GM10248 (cell line): ENCODE measurements around the gene F2R.
"Not testable (repeated sequence)": the region's sequence is repeated elsewhere in the genome, so short reads cannot be mapped to it uniquely, and the experiment has no call there.

Source experiments
- CTCF ChIA-PET: fragments of 300-600 bp; sonication (Branson Sonifier 250); formaldehyde crosslinking; extraction: SDS; loops from one replicate; lab custom pipeline; 2021; ENCODE audit warnings: antibody characterized with exemption; lab: Yijun Ruan, JAX
- POLR2A ChIA-PET: fragments of 350-650 bp; sonication (Branson Sonifier 250); formaldehyde crosslinking; extraction: SDS; loops from one replicate; lab custom pipeline; 2020; ENCODE audit warnings: antibody characterized with exemption; lab: Yijun Ruan, JAX
- DNase-seq: peaks from one replicate; pipeline ENCODE4 v3.0.0; 2012; ENCODE audit errors: extremely low spot score
- TF ChIP-seq, protein P1 (sequence below): IDR thresholded peaks from 2 replicates; pipeline ENCODE4 v1.5.1; 2012; ENCODE audit warnings: mild to moderate bottlenecking, low read depth; ENCODE audit errors: extremely low read depth, missing control alignments, control extremely low read depth

The F2R gene

DNA sequence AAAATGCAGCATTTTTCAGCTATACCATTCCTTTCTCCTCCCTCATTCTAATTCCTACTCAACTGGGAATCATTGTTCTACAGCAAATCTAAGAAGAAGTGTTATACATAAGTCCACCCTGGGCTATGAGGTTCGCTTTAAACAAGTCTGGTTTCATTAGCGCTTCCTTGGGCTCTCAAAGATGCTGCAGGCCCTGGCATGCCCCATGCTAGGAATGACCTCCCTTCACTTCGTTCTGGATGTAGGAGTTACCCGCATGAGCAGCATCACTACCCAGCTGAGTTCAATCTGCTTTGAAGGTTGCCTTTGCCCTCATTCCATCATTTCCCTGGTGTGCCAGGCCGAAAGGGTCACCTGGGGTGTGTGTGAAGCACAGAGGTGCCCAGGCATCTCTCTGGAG lies 35.4 kb downstream of the F2R start:
- ChIA-PET CTCF (interaction anchor here (1.5 kb wide), 1 partner anchor 23 kb away, joined by 6 read pairs; no protein-coding TSS in a partner anchor), POLR2A (no interaction called here)
- TF ChIP-seq, protein P1, sequence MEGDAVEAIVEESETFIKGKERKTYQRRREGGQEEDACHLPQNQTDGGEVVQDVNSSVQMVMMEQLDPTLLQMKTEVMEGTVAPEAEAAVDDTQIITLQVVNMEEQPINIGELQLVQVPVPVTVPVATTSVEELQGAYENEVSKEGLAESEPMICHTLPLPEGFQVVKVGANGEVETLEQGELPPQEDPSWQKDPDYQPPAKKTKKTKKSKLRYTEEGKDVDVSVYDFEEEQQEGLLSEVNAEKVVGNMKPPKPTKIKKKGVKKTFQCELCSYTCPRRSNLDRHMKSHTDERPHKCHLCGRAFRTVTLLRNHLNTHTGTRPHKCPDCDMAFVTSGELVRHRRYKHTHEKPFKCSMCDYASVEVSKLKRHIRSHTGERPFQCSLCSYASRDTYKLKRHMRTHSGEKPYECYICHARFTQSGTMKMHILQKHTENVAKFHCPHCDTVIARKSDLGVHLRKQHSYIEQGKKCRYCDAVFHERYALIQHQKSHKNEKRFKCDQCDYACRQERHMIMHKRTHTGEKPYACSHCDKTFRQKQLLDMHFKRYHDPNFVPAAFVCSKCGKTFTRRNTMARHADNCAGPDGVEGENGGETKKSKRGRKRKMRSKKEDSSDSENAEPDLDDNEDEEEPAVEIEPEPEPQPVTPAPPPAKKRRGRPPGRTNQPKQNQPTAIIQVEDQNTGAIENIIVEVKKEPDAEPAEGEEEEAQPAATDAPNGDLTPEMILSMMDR: no peak
- no peak for DNase-seq

DNA sequence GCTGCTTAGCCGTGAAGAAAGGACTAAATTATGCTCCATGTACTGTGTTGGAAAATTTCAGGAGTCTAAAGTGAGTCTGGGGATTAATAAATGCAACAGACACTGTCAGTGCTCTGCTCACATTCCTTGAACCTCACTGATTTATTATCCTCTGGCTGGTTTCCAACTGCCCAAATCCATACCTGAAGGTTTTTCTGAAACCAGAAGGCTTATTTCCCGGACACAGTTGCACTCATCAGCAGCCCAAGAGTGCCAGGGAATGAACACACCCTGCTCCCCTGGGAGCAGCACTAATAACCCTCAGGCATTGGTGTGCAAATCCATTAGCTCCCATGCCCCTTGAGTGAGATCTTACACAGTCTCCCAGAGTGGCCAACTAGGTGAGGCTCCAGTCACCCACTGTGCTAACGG lies 38.7 kb downstream of the F2R start:
- no peak for DNase-seq
- TF ChIP-seq, protein P1: no peak
- ChIA-PET CTCF (interaction anchor here (2.2 kb wide), 1 partner anchor 20 kb away, joined by 7 read pairs; no protein-coding TSS in a partner anchor), POLR2A (no interaction called here)

DNA sequence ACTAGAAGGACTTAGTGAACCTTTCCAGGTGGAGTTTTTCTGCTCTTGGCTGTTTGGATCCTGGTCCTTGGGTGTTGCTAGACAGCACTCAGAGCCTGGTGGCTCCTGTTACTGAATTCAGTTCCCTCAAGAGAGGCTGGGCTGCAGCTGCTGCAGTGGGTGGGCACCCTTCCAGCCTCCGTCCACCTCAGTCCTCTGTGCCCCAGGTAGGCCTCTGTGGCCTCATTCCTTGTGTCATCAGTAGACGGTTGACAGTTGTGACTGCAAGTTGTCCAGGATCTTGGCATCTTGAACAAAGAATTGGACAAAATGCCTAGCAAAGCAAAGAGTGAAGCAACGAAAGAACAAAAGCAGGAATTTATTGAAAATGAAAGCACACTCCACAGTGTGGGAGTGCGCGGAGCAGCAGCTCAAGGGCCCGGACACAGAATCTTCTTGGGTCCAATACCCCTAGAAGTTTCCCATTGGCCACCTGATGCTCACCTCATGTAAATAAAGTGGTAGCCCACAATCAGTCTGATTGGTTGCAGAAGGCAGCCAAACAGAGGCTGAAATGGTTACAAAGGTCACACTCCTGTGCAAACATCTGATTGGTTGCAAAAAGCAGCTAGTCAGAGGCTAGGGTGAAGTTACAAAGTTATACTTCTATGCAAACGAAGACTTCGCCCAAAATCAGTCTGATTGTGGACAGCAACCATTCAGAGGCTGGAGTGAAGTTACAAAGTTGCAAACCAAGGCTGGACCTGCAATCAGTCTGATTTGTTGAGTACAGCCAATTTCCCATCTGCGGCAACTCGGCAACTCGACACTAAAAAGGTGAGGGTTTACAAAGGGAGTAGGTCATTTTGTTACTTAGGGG lies 40.1 kb downstream of the F2R start:
- CTCF ChIA-PET: interaction anchor here (1.6 kb wide), 1 partner anchor 19 kb away, joined by 6 read pairs; no protein-coding TSS in a partner anchor
- POLR2A ChIA-PET: no interaction called here
- DNase-seq: no peak
- TF ChIP-seq, protein P1: no peak

DNA sequence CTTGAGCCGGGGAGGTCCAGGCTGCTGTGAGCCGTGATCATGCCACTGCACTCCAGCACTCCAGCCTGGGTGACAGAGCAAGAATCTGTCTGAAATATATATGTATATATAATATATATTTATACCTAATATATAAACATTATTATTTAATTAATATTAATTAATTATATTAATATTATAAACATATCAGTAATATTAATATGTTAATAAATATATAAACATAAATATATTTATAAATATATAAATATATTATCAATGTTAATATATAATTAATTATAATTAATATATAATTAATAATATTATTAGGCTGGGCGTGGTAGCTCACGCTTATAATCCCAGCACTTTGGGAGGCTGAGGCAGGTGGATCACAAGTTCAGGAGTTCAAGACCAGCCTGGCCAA lies 41.1 kb downstream of the F2R start:
- TF ChIP-seq, protein P1: no peak
- ChIA-PET CTCF (interaction anchor here (1.6 kb wide), 1 partner anchor 18 kb away, joined by 6 read pairs; no protein-coding TSS in a partner anchor), POLR2A (no interaction called here)
- DNase-seq: no peak

DNA sequence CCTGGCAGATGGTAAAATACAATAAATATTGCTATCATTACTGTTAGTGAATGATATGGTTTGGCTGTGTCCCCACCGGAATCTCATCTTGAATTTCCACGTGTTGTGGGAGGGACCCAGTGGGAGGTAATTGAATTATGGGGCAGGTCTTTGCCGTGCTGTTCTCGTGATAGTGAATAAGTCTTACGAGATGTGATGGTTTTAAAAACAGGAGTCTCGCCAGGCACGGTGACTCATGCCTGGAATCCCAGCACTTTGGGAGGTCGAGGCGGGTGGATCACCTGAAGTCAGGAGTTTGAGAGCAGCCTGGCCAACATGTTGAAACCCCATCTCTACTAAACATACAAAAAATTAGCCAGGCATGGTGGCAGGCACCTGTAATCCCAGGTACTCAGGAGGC lies 45.2 kb downstream of the F2R start:
- CTCF ChIA-PET: not testable (repeated sequence)

DNA sequence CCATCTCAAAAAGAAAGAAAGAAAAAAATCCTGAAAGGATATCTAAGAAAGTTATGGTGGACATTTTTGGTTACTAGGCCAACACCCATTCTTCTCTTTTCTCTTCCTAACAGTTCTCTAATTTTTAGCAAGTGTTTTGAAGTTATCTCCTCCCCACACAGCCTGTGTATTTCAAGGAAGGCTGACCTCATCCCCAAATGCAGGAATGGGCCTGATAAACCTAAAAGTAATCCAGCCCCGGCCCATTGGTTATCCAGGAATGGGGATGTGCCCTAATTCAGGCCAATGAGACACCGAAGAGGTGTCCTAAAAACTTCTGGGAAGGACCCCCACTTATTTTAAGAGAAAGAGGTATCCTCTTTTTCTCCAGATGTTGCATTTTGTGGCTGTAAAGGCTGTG lies 46.6 kb downstream of the F2R start:
- ChIA-PET POLR2A (no interaction called here), CTCF (interaction anchor here (0.6 to 1.6 kb wide), 3 partner anchors 12 to 47 kb away, joined by 3 to 7 read pairs (median 3); partner anchors contain the start of gene F2R)
- TF ChIP-seq, protein P1: no peak
- no peak for DNase-seq

More for the DNA sequence above, 45.2 kb downstream of the F2R start:
- POLR2A ChIA-PET, DNase-seq: not testable (repeated sequence)

DNA sequence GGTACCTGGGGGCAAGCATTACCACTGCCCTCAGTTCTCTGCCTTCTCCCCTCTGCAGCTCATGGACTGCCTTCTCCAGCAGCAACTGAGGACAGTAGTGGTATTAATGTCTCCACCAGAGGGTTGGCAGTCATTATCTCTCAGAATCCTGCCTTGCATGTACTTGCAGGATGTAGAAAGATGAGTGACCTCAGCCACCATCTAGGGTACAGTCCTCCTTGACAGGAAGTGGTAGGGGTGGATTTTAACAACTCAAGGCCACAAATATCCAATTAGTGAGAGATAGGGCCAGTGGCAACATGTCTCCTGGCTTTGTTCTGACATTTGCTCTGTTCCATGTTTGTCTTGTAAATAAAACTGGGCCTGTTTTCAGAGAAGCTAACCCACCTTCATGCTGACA lies 47.2 kb downstream of the F2R start:
- ChIA-PET CTCF (interaction anchor here (1.0 to 1.6 kb wide), 2 partner anchors 12 kb away, joined by 3 to 7 read pairs; no protein-coding TSS in a partner anchor), POLR2A (no interaction called here)
- DNase-seq: no peak
- TF ChIP-seq, protein P1: no peak
